GM23338 (cell line): Measurements from ENCODE around the gene DIAPH1. TPM values are rescaled to one million over a fixed set of nuclear protein-coding genes. Genes with fewer than 3 reads are reported as not detected.

Experiments
- ATAC-seq: fragments of 200-7000 bp; cut with Tn5 transposase; 3 replicates; pipeline ENCODE4 v1.9.1; 2020
- DNase-seq: peaks from one replicate; pipeline ENCODE4 v3.0.0-alpha.2; 2015; ENCODE audit warnings: low spot score
- H2AFZ ChIP-seq: fragments of 200-600 bp; sonication (generic); 2 replicates; pipeline ENCODE4 v1.8.0; 2016; ENCODE audit warnings: antibody characterized with exemption, mild to moderate bottlenecking, moderate library complexity
- H3F3A ChIP-seq: fragments of 200-600 bp; sonication (generic); replicated peaks from 2 replicates; pipeline ENCODE4 v1.8.0; 2017; ENCODE audit warnings: antibody characterized with exemption, mixed run types, low read depth
- H3K27ac ChIP-seq: fragments of 200-600 bp; sonication (generic); 2 replicates; pipeline ENCODE4 v1.6.1; 2016; ENCODE audit warnings: low read depth
- H3K27me3 ChIP-seq: fragments of 200-600 bp; sonication (generic); 2 replicates; pipeline ENCODE4 v1.8.0; 2016; ENCODE audit warnings: mild to moderate bottlenecking, mixed run types, moderate library complexity; ENCODE audit not compliant: insufficient read depth
- H3K36me3 ChIP-seq: fragments of 200-600 bp; sonication (generic); 2 replicates; pipeline ENCODE4 v1.8.0; 2016; ENCODE audit warnings: mild to moderate bottlenecking; ENCODE audit not compliant: insufficient read depth
- H3K4me1 ChIP-seq: fragments of 200-600 bp; sonication (generic); 2 replicates; pipeline ENCODE4 v1.8.0; 2016; ENCODE audit warnings: mild to moderate bottlenecking, moderate library complexity; ENCODE audit not compliant: insufficient read depth
- H3K4me2 ChIP-seq: fragments of 200-600 bp; sonication (generic); 2 replicates; pipeline ENCODE4 v1.7.1; 2017; ENCODE audit warnings: mixed run types
- H3K4me3 ChIP-seq: fragments of 200-600 bp; sonication (generic); 2 replicates; pipeline ENCODE4 v1.6.1; 2016; ENCODE audit warnings: mixed run types
- H3K79me2 ChIP-seq: fragments of 200-600 bp; sonication (generic); replicated peaks from 2 replicates; pipeline ENCODE4 v1.8.0; 2017; ENCODE audit warnings: mild to moderate bottlenecking; ENCODE audit not compliant: insufficient read depth
- H3K9me2 ChIP-seq: fragments of 200-600 bp; sonication (generic); 2 replicates; pipeline ENCODE4 v1.8.0; 2017; ENCODE audit not compliant: insufficient read depth
- H4K20me1 ChIP-seq: fragments of 200-600 bp; sonication (generic); replicated peaks from 2 replicates; pipeline ENCODE4 v1.8.0; 2017; ENCODE audit warnings: mild to moderate bottlenecking; ENCODE audit not compliant: insufficient read depth
- H3K27ac Mint-ChIP-seq: 2 replicates; pipeline ENCODE4 v1.8.0; 2020; ENCODE audit warnings: inconsistent platforms, mild to moderate bottlenecking, moderate library complexity, mixed read lengths
- H3K27me3 Mint-ChIP-seq: 3 replicates; pipeline ENCODE4 v1.8.0; 2022; ENCODE audit warnings: low read depth, mild to moderate bottlenecking, moderate library complexity, mixed read lengths, inconsistent platforms; ENCODE audit not compliant: insufficient read depth, poor library complexity
- H3K36me3 Mint-ChIP-seq: 3 replicates; pipeline ENCODE4 v1.8.0; 2021; ENCODE audit warnings: low read depth, mild to moderate bottlenecking, inconsistent platforms, moderate library complexity, mixed read lengths
- H3K4me1 Mint-ChIP-seq: 3 replicates; pipeline ENCODE4 v1.8.0; 2020; ENCODE audit warnings: mild to moderate bottlenecking, inconsistent platforms, mixed read lengths
- H3K4me3 Mint-ChIP-seq: 3 replicates; pipeline ENCODE4 v1.8.0; 2021; ENCODE audit warnings: moderate library complexity, mild to moderate bottlenecking, inconsistent platforms, mixed read lengths
- H3K9me3 Mint-ChIP-seq: 3 replicates; pipeline ENCODE4 v1.8.0; 2020; ENCODE audit warnings: moderate library complexity, mild to moderate bottlenecking, inconsistent platforms, mixed read lengths
- CREB1 ChIP-seq: fragments of 250-450 bp; sonication (Bioruptor Pico); IDR thresholded peaks from 2 replicates; pipeline ENCODE4 v1.5.0; 2020; ENCODE audit warnings: low read depth, mild to moderate bottlenecking, moderate library complexity
- CTCF ChIP-seq, 2 experiments: fragments of 200-600 bp in 1 of 2; sonication (generic) in 1 of 2; conservative IDR thresholded peaks; 2 replicates each; pipeline versions ENCODE4 v1.5.1 to v1.6.1; 2016 to 2017; ENCODE audit warnings: antibody characterized with exemption in 2 of 2, low read depth in 2 of 2, mild to moderate bottlenecking in 2 of 2, moderate library complexity in 1 of 2
- ETS1 ChIP-seq: IDR thresholded peaks from 2 replicates; pipeline ENCODE4 v1.6.1; 2016; ENCODE audit warnings: antibody characterized with exemption
- EZH2phosphoT487 ChIP-seq: fragments of 200-600 bp; sonication (generic); IDR thresholded peaks from one replicate; pipeline ENCODE4 v1.8.1; 2018; ENCODE audit warnings: antibody characterized with exemption; ENCODE audit not compliant: unreplicated experiment
- REST ChIP-seq: IDR thresholded peaks from one replicate; pipeline ENCODE4 v1.6.1; 2018; ENCODE audit warnings: antibody characterized with exemption; ENCODE audit not compliant: unreplicated experiment
- ZNF331 ChIP-seq: fragments of 250-450 bp; sonication (Bioruptor Pico); IDR thresholded peaks from 2 replicates; pipeline ENCODE4 v1.5.0; 2020; ENCODE audit warnings: low read depth, mild to moderate bottlenecking, moderate library complexity
- ZNF462 ChIP-seq: fragments of 250-450 bp; sonication (Bioruptor Pico); IDR thresholded peaks from 2 replicates; pipeline ENCODE4 v1.5.0; 2020; ENCODE audit warnings: mild to moderate bottlenecking, moderate library complexity
- polyA plus RNA-seq: library from polyadenylated mRNA; unstranded; fragments of >200 nt; fragmentation: Nextera tagmentation; extraction: Ambion mirVana; gene quantifications from 2 replicates; pipeline ENCODE4 v1.2.1, GENCODE V29; 2016
- total RNA-seq: library from RNA; depleted of rRNA; stranded (reverse); fragments of >200 nt; shearing (Covaris generic); gene quantifications from 2 replicates; pipeline ENCODE4 v1.2.3, GENCODE V29; 2014

DIAPH1 gene
- total and polyA plus RNA-seq, 2 experiments from 2014 or later = 42.9 to 104 TPM

GRCh38 chr5:141630570-141631140 lies 11.9 kb upstream of the DIAPH1 start (continued):
- TF ChIP-seq REST (no peak), CTCF (conservative IDR thresholded peaks at IDR 0.05; ENCODE audit: low read depth in 2 of 2) (no peak), CREB1 (no peak), ZNF331 (CRISPR knock-in tag) (no peak)

- no peak for ATAC-seq
- Histone ChIP-seq H3K4me1 (peaks cover 8% of the 10 kb centered on the region; the same call in 1 of the 2 replicates), H3K4me2 (no peak overlapping the region), H3K27me3 (no peaks in the 10 kb centered on the region), H3K27ac (no peak overlapping the region), H3K79me2 (peaks cover 24% of the 10 kb centered on the region), H3F3A (0 out of 2 replicates have a peak, but pooled peaks cover 10% of the 10 kb centered on the region), H3K9me2 (no peaks in the 10 kb centered on the region), H3K4me3 (no peak overlapping the region), H3K36me3 (peaks cover 22% of the 10 kb centered on the region), H4K20me1 (peaks cover 33% of the 10 kb centered on the region), H2AFZ (no peak overlapping the region)
- H3K4me3 Mint-ChIP-seq = no peak overlapping the region
- peaks cover 56% of the 10 kb centered on the region for H3K36me3 Mint-ChIP-seq
- H3K27ac Mint-ChIP-seq = no peak overlapping the region
- TF ChIP-seq ZNF331 (CRISPR knock-in tag) = no peak
- TF ChIP-seq CREB1 = no peak
- no peak for TF ChIP-seq ZNF462
- no peak for TF ChIP-seq ETS1
- TF ChIP-seq EZH2phosphoT487 = no peak
- H3K9me3 Mint-ChIP-seq = no peaks in the 10 kb centered on the region
- no peaks in the 10 kb centered on the region for H3K27me3 Mint-ChIP-seq
- no peak for DNase-seq
- peaks cover 8% of the 10 kb centered on the region for H3K4me1 Mint-ChIP-seq
Observed at GRCh38 chr5:141628175-141628788, 9.5 kb upstream of the DIAPH1 start.
